HG03108 (cell line): ENCODE results near the gene IL17C.
A peak's percentile ranks its signal among the peaks of the same experiment; 100 is the strongest.

ENCODE experiments used
- ATAC-seq: cut with Tn5 transposase; IDR thresholded peaks from one replicate; pipeline ENCODE4 v1.9.1; 2021; ENCODE audit warnings: moderate library complexity; ENCODE audit not compliant: unreplicated experiment

The IL17C gene

GRCh38 chr16:88627531-88628411 is 10.6 kb upstream of the IL17C start:
- no peak for ATAC-seq

- no peak for ATAC-seq
Observed at GRCh38 chr16:88628512-88628974, 9.8 kb upstream of the IL17C start.

GRCh38 chr16:88629835-88630234 is 8.5 kb upstream of the IL17C start:
- ATAC-seq: no peak

GRCh38 chr16:88630433-88630832 is 7.9 kb upstream of the IL17C start:
- ATAC-seq: no peak

- ATAC-seq: no peak
Observed at GRCh38 chr16:88630941-88631340, 7.4 kb upstream of the IL17C start.

GRCh38 chr16:88631384-88631783 is 7.0 kb upstream of the IL17C start:
- no peak for ATAC-seq

- ATAC-seq: no peak
Observed at GRCh38 chr16:88631920-88632586, 6.3 kb upstream of the IL17C start.

GRCh38 chr16:88632587-88632930 is 5.8 kb upstream of the IL17C start:
- ATAC-seq: no peak

GRCh38 chr16:88633684-88634140 is 4.7 kb upstream of the IL17C start:
- ATAC-seq: peak; percentile 40

- peak; percentile 63 for ATAC-seq
Observed at GRCh38 chr16:88634141-88634993, 4.0 kb upstream of the IL17C start.

GRCh38 chr16:88634994-88635670 is 3.2 kb upstream of the IL17C start:
- ATAC-seq: no peak

GRCh38 chr16:88635671-88636319 is 2.6 kb upstream of the IL17C start:
- ATAC-seq: no peak

GRCh38 chr16:88636488-88637265 is 1.7 kb upstream of the IL17C start:
- no peak for ATAC-seq

- ATAC-seq: no peak
Observed at GRCh38 chr16:88639231-88640038, 1.1 kb downstream of the IL17C start.

GRCh38 chr16:88640039-88640495 is 1.7 kb downstream of the IL17C start:
- no peak for ATAC-seq

GRCh38 chr16:88640498-88641247 is 2.3 kb downstream of the IL17C start:
- ATAC-seq: no peak

- no peak for ATAC-seq
Observed at GRCh38 chr16:88642881-88643643, 4.7 kb downstream of the IL17C start.
